ENCODE results near the gene RAB13. TPM values are rescaled to one million over a fixed set of nuclear protein-coding genes. Genes with fewer than 3 reads are reported as not detected.

Gene RAB13
- total and polyA plus RNA-seq, 2 of the 4 experiments (the other 2 are of a cell fraction) = 42.3 to 249 TPM

DNA sequence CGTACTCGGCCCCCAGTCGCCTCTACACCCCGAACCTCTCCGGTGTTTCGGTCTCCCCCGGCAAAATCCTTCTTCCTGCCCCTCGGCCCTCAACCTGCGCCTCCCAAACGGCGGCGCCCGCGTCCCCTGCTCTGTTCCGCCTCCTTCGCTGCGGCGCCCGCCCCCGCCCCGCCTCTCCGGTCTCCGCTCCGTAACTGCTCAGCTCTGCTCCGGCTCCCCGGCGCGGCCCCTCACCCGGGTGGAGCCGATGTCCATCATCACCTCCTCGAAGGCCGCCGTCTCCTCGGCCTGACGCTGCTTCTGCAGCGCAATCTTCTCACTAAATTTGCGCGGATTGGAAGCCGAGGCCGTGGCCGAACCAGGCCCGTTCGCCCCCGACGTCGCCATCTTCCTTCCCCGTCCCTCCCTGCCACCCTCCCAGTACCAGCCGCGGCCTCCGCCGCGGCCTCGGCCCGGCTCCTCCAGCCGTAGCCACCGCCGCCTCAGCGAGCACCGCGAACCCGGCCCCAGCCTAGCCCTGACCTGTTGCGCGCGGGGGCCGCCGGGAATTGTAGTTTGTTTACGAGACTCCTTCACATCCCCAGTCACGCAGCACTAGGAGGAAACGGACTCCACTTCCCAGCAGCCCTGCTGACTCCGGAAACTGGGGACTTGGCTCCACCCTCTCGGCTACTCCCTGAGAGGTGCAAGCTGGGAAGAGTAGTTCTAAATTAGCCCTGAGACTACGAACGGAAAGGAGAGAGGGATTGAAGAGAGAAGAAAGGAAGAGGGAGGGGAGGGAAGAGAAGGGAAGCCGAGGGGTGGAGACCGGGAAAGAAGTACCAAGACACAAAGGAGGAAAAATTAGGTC is 27.8 kb downstream of the RAB13 start, which contains the start of gene CRTC2:
TSS of gene CRTC2 (minus strand) at position 502 of the 850 bp plus-strand sequence. CDS start at position 387, 115 bp downstream.
- no TSS peak for BruUV-seq (replicated peaks)
- peaks cover 26% of the 10 kb centered on the region for H3K36me3 ChIP-seq (ENCODE audit: control insufficient read depth, insufficient read depth, low read length)
- H4K5ac ChIP-seq (ENCODE audit: low read depth, low read length) = peak within 1 kb of the TSS; percentile 65
- H2AK9ac ChIP-seq (replicated peaks; ENCODE audit: low read depth, low read length, poor library complexity) = peak within 1 kb of the TSS; percentile 32
- intact Hi-C loops (cut with micrococcal nuclease) (no loop called here), in situ Hi-C loops (cut with MboI; ENCODE audit: low sequenced_read_pairs) (loop anchor here (25.0 kb wide), 1 partner anchor 421 kb away; the partner anchor contains the start of genes S100A3, S100A4, S100A5 and S100A6), dilution Hi-C loops (cut with HindIII; ENCODE audit: low sequenced_read_pairs, unreplicated experiment) (no loop called here)
- H3K23ac ChIP-seq (ENCODE audit: low read depth, low read length) = peak within 1 kb of the TSS; percentile 97
- H4K20me1 ChIP-seq (ENCODE audit: insufficient read depth, low read length) = peaks cover 41% of the 10 kb centered on the region
- H2BK120ac ChIP-seq (ENCODE audit: low read depth, low read length) = peak within 1 kb of the TSS; percentile 23; the same call in 1 of the 2 replicates
- TF ChIP-seq MAFK (IDR thresholded peaks at IDR 0.05; ENCODE audit: low read depth, low read length) (peak; percentile 36; the same call in 1 of the 2 replicates), SMC3 (IDR thresholded peaks at IDR 0.05; ENCODE audit: low read depth, low read length) (no peak), MAZ (IDR thresholded peaks at IDR 0.05; ENCODE audit: borderline replicate concordance, low read depth, low read length) (peak; percentile 55; the same call in 1 of the 2 replicates), CHD1 (IDR thresholded peaks at IDR 0.05; ENCODE audit: low read depth, low read length) (no peak), POLR2A (IDR thresholded peaks at IDR 0.05; ENCODE audit: low read depth, low read length) (peak; percentile 72), NFE2L2 (IDR thresholded peaks at IDR 0.05; ENCODE audit: low read depth, low read length) (0 out of 2 replicates have a peak, but pooled peaks have one; percentile 1)
- TF ChIP-seq, protein P1, sequence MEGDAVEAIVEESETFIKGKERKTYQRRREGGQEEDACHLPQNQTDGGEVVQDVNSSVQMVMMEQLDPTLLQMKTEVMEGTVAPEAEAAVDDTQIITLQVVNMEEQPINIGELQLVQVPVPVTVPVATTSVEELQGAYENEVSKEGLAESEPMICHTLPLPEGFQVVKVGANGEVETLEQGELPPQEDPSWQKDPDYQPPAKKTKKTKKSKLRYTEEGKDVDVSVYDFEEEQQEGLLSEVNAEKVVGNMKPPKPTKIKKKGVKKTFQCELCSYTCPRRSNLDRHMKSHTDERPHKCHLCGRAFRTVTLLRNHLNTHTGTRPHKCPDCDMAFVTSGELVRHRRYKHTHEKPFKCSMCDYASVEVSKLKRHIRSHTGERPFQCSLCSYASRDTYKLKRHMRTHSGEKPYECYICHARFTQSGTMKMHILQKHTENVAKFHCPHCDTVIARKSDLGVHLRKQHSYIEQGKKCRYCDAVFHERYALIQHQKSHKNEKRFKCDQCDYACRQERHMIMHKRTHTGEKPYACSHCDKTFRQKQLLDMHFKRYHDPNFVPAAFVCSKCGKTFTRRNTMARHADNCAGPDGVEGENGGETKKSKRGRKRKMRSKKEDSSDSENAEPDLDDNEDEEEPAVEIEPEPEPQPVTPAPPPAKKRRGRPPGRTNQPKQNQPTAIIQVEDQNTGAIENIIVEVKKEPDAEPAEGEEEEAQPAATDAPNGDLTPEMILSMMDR (conservative IDR thresholded peaks at IDR 0.05; ENCODE audit: low read depth, low read length) = 0 out of 2 replicates have a peak, but pooled peaks have one; percentile 4
- peaks cover 27% of the 10 kb centered on the region for H3K9me1 ChIP-seq (ENCODE audit: insufficient read depth, low read length)
- CTCF ChIA-PET = interaction anchor here (1.0 to 1.3 kb wide), 2 partner anchors 9 to 12 kb away, joined by 3 read pairs; partner anchors contain the start of genes CREB3L4 and DENND4B
- POLR2A ChIA-PET (ENCODE audit: unreplicated experiment) = interaction anchor here (0.5 to 1.3 kb wide), 5 partner anchors 12 to 417 kb away, joined by 3 to 6 read pairs (median 3); partner anchors contain the start of genes DENND4B and RPS27
- peak within 1 kb of the TSS; percentile 100 for H3K4me2 ChIP-seq (ENCODE audit: low read depth, low read length)
- no peaks in the 10 kb centered on the region for H3K9me3 ChIP-seq (ENCODE audit: control insufficient read depth, insufficient read depth, low read length)
- H3K9ac ChIP-seq (ENCODE audit: low read depth, low read length) = peak within 1 kb of the TSS; percentile 92
- ATAC-seq (ENCODE audit: low read depth) (peak; percentile 78), DNase-seq (peak; percentile 98)
- H2AK5ac ChIP-seq (ENCODE audit: low read depth, low read length) = peak within 1 kb of the TSS; percentile 92
- peak within 1 kb of the TSS; percentile 19 to 94 for H4K8ac ChIP-seq (ENCODE audit: low read depth in 2 of 2, low read length in 2 of 2)
- peak within 1 kb of the TSS; percentile 35; the same call in 1 of the 2 replicates for H3K18ac ChIP-seq (ENCODE audit: low read depth, low read length)
- peak within 1 kb of the TSS; percentile 78 for H3K4me3 ChIP-seq (ENCODE audit: insufficient read depth, low read depth, low read length)
- peak within 1 kb of the TSS; percentile 98 for H3K14ac ChIP-seq (replicated peaks; ENCODE audit: low read depth, low read length)
- H3K79me1 ChIP-seq (ENCODE audit: low read depth in 1 of 2, low read length in 2 of 2) = peaks cover 20 to 79% of the 10 kb centered on the region in 2 experiments
- H2AFZ ChIP-seq (replicated peaks; ENCODE audit: low read length, poor library complexity) = peak within 1 kb of the TSS; percentile 86
- WGBS, 2 experiments (ENCODE audit: extremely low coverage in 2 of 2, insufficient read length in 1 of 2) = 0% methylated on average over 31 of the region's 75 CpGs; no CpG with 5 or more reads in 1 of the 2 experiments
- no peaks in the 10 kb centered on the region for H3K27me3 ChIP-seq (ENCODE audit: control insufficient read depth, insufficient read depth, low read length)
- peak within 1 kb of the TSS; percentile 85 for H3K4ac ChIP-seq (ENCODE audit: low read depth, low read length)
- H2BK5ac ChIP-seq (ENCODE audit: low read depth, low read length, poor library complexity, severe bottlenecking) = peak within 1 kb of the TSS; percentile 71
- peak within 1 kb of the TSS; percentile 92 for H3K27ac ChIP-seq (ENCODE audit: insufficient read depth, low read length)
- no peak within 1 kb of the TSS; the same call in 2 of the 3 replicates for H2BK15ac ChIP-seq (ENCODE audit: low read depth, low read length)
- peak within 1 kb of the TSS; percentile 44 for H4K91ac ChIP-seq (ENCODE audit: insufficient read depth, low read depth, low read length)
- peaks cover 16% of the 10 kb centered on the region for H3K4me1 ChIP-seq (ENCODE audit: control insufficient read depth, insufficient read depth, low read length)
- H3K56ac ChIP-seq (ENCODE audit: extremely low read depth, insufficient read depth, low read length) = peak within 1 kb of the TSS; percentile 63
- no peak within 1 kb of the TSS for H2BK20ac ChIP-seq (ENCODE audit: low read depth, low read length)
